ENCODE measurements around the gene HES2.
"Not testable (repeated sequence)": the region's sequence is repeated elsewhere in the genome, so short reads cannot be mapped to it uniquely, and the experiment has no call there.

Gene HES2

DNA sequence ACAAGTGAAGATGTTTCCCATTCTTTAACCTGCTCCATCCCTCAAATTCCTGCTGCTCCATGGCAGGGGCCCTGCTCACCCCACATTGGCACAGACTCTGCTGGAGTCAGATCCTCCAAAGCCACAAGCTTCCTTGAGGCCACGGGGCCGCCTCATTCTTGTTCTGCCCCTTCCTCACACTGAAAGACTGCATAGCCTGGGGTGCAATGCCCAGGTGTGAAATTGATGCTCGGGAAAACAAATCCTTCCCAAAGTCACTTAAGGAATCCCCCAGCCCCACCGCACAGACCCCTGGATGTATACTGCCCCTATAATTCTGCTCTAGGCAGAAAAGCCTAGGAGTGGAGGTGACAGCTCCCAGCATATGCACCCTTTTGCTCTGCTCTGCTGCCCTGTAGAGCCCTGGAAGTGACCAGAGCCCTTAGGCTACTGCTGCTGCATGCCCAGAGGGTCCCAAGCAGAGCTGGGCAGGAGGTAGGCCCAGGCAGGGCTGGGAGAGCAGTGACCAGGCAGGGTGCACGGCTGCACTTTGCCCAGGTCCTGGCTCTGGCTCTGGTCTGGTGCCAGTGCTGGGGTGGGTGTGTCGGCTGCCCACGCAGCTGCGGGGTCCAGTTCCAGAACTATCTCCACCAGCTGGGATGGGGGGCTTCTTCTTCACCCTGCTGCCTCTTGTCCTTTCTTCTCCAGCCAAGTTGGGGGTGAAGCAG, 1.6 kb downstream of the HES2 start:
- DNase-seq (ENCODE audit: low spot score) = no peak

DNA sequence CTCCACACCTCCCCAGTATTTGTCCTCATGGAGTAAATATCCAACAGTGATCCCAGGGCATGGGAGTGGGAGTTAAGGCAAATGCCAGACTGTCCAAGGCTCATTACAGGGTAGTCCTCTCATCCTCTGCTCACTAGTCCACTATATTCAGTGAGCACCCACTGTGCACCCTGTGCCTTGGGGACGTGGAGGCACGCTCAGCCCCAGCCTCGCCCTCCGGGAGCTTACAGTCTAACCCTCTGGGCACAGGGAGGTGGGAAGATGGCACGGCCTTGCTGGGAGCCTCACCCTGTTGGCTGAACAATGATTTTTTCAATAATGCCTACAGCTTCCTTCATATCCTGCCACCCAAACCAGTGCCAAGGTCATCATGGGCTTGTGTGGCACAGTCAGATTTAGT, 2.8 kb downstream of the HES2 start:
- no peak for DNase-seq (ENCODE audit: low spot score)

DNA sequence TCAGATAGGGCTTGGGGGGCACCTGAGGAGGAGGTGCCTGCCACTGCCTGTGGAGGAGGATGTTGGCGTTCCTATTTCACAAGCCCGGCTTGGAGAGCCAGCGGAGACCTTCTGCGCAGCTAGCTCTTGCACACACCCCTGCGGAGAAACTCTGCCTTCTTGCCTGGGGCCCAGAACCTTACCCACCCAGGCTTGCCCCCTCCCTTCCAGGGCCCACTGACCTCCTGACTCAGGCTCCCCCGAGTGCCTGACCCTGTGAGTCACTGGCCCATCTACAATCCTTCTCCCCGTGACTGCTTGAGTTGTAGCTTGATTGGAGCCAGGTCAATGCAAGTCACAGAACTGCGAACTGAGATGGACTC, 3.4 kb downstream of the HES2 start:
- no peak for DNase-seq (ENCODE audit: low spot score)

DNA sequence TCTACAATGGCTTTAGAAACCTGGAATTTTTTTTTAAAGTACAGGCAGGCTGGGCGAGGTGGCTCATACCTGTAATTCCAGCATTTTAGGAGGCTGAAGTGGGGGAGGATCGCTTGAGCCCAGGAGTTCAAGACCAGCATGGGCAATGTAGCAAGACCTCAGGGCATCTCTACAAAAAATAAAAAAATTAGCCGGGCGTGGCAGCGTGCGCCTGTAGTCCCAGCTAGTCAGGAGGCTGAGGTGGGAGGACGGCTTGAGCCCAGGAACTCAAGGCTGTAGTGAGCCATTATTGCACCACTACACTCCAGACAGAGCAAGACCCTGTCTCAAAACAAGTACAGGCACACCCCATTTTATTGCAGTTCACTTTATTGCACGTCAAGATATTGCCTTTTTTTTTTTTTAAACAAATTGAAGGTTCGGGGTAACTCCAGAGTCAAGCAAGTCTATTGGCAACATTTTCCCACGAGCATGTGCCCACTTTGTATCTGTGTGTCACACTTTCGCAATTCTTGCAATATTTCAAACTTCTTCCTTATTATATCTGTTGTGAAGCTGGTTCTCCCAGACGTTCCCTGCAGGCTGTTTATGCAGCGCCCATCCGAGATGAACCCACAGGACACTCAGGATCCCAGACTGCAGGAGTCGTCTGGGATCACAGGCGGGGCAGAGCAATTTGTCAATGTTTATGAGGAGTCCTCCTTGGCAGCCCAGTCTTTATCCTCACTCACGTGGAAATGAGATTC, 4.7 kb downstream of the HES2 start:
- no peak for DNase-seq (ENCODE audit: low spot score)

DNA sequence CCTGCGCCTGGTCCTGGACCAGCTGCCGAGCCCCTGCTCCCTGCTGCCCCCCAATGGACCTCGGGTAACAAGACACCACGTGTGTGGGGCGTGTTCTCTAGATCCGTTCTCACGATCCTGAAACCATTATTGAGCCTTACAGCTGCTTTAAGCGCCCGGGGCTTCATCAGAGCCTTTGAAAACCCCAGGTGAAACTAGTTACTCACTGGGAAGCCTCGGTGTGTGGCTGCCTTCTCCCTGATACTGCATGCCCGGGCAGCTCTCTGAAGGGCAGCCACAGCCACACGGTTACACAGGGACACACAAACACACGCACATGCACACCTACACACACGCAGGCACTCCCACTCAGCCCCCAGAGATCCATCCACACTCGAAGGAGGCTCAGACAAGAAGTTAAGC, 5.3 kb downstream of the HES2 start:
- peak; percentile 75 for DNase-seq (ENCODE audit: low spot score)

DNA sequence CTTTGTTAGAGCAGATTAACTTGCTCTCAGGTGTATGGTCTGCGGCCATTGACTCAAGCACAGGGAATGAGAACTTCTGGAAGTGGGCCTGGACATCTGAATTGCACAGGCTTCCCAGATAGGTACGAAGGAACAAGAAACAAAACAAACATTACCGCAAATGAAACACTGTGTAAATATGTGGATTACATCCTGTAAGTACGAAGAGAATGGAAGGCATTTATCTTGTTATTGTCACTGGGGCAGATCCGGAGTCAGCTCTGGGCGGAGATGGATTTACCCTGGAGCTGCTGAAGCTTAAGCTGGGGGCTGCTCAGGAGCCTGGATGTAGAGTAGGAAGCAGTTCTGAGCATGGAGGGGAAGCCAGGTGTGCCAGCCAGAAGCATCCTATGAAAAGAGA, 6.8 kb downstream of the HES2 start:
- no peak for DNase-seq (ENCODE audit: low spot score)

DNA sequence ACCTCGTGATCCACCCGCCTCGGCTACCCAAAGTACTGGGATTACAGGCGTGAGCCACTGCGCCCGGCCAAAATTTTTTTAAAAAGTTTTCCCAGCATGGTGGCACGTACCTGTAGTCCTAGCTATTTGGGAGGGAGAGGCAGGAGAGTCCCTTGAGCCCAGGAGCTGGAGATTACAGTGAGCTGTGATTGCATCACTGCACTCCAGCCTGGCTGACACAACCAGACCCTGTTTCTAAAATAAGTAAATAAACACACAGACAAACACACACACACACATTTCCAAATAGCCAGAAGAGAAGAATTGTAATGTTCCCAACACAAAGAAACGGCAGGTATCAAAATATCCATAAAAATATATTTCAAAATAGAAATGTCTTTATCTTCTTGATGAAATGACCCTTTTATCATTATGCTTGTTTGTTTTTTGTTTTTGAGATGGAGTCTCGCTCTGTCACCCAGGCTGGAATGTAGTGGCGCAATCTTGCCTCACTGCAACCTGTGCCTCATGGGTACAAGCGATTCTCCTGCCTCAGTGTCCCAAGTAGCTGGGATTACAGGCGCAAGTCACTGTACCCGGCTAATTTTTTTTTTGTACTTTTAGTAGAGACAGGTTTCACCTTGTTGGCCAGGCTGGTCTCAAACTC, 9.3 kb downstream of the HES2 start:
- DNase-seq (ENCODE audit: low spot score) = no peak

DNA sequence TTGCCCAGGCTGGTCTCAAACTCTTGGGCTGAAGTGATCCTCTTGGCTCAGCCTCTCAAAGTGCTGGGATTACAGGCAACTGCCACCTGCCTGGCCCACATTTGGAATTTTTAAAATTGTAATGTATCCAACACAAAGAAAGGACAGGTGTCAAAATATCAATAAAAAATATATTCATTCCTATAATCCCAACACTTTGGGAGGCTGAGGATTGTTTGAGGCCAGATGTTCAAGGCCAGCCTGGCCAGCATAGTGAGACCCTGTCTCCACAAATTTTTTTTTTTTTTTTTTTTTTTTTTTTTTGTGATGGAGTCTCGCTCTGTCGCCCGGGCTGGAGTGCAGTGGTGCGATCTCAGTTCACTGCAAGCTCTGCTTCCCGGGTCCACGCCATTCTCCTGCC, 10.0 kb downstream of the HES2 start:
- no peak for DNase-seq (ENCODE audit: low spot score)

DNA sequence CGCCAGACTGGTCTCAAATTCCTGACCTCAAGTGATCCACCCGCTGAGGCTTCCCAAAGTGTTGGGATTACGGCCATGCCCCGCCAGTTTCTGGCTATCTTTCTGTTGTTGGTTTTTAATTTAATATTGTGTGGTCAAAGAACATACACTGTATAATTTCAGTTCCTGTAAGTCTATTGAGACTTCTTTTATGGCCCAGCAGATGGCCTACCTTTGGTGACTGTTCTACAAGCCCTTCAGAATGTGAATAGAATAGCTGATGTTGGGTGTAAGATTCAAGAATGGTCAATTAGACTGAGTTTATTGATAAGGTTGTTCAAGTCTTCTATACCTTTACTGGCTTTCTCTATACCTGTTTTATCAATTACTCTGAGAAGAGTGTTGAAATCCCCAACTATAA, 10.7 kb downstream of the HES2 start:
- no peak for DNase-seq (ENCODE audit: low spot score)

DNA sequence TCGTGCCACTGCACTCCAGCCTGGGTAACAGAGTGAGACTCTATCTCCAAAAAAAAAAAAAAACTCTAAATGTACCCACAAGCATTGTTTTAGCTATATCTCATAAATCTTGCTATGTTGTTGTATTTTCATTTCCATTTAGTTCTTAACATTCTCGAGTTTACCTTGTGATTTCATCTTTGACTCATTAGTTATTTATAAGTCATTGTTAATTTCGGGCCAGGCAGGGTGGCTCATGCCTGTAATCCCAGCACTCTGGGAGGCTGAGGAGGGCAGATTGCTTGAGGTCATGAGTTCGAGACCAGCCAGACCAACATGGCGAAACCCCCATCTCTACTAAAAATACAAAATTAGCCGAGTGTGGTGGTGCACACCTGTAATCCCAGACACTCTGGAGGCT, 11.7 kb downstream of the HES2 start:
- DNase-seq (ENCODE audit: low spot score) = no peak

DNA sequence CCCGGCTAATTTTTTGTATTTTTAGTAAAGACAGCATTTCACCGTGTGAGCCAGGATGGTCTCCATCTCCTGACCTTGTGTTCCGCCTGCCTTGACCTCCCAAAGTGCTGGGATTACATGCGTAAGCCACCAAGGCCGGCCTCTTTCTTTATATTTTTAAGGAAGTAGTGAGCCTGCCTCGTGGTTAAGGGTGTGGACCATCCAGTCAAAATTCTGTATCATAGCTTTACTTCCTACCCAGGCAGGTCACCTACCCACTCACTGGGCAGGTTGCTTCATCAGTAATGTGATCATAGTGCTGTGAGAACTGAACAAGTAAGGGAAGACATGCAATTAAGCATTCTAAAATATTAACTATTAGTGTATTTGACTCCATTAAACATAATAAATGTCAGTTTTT, 18.0 kb downstream of the HES2 start:
- no peak for DNase-seq (ENCODE audit: low spot score)

DNA sequence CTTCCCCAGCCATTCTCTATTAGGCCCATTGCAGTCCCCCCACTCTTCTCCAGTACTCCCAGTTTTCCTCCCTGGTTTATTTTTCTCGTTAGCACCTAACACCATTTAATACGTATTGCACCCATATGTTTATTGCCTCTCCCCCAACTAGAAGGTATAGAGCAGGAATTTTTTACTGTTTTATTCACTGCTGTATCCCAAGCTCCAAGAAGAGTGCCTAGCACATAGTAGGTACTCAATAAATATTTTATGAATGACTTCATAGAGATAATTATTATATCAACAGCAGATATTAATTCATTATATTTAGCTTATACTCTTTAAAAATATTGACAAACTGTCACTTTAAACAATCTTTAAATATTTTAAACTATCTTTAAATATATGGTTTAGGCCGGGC, 20.4 kb downstream of the HES2 start:
- DNase-seq (ENCODE audit: low spot score) = no peak

DNA sequence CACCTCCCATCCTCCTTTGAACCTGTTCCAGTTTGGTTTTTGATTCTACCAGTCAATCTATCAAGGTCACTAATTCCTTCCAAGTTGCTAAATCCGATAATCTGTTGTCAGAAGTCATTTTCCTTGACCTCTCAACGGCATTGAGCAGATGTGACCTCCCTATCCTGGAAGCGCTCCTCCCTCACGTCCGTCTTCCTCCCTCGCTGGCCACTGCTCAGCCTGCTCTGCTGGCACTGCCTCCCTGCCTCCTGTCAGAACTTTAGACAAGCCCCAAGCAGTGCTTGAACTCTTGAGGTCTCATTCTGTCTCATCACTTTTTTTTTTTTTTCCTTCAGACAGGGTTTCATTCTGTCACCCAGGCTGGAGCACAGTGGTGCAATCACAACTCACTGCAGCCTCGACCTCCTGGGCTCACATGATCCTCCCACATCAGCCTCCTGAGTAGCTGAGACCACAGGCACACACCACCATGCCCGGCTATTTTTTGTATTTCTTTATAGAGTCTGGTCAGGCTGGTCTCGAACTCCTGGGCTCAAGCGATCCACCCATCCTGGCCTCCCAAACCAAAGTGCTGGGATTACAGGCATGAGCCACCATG, 21.8 kb downstream of the HES2 start:
- DNase-seq (ENCODE audit: low spot score) = no peak

DNA sequence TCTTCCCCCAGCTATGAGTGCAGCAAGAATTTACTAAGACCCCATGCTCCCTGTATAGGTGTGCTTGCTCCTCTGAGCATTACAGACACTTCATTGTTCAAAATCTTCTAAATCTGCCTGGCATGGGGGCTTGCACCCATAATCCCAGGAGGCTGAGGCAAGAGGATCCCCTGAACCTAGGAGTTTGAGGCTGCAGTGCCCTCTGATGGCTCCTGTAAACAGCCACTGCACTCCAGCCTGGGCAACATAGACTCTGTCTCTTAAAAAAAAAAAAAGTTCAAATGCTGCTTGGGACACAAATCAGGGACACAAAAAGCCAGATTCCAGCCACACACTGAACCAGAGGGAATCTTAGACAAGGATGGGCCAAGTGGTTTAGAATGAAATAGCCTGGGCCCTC, 22.7 kb downstream of the HES2 start:
- no peak for DNase-seq (ENCODE audit: low spot score)

DNA sequence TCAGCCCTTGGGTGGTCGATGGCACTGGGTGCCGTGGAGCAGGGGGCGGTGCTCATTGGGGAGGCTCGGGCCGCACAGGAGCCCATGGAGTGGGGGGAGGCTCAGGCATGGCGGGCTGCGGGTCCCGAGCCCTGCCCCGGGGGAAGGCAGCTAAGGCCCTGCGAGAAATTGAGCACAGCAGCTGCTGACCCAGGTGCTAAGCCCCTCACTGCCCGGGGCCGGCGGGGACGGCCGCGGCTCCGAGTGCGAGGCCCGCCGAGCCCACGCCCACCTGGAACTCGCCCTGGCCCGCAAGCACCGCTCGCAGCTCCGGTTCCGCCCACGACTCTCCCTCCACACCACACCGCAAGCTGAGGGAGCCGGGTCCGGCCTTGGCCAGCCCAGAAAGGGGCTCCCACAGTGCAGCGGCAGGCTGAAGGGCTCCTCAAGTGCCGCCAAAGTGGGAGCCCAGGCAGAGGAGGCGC, 23.9 kb downstream of the HES2 start:
- not testable (repeated sequence) for DNase-seq (ENCODE audit: low spot score)

DNA sequence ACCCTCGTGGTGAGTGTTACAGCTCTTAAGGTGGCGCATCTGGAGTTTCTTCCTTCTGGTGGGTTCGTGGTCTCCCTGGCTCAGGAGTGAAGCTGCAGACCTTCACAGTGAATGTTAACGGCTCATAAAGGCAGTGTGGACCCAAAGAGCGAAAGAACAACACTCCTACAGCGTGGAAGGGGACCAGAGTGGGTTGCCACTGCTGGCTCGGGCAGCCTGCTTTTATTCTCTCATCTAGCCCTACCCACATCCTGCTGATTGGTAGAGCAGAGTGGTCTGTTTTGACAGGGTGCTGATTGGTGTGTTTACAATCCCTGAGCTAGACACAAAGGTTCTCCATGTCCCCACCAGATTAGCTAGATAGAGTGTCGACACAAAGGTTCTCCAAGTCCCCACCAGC, 24.6 kb downstream of the HES2 start:
- not testable (repeated sequence) for DNase-seq (ENCODE audit: low spot score)

DNA sequence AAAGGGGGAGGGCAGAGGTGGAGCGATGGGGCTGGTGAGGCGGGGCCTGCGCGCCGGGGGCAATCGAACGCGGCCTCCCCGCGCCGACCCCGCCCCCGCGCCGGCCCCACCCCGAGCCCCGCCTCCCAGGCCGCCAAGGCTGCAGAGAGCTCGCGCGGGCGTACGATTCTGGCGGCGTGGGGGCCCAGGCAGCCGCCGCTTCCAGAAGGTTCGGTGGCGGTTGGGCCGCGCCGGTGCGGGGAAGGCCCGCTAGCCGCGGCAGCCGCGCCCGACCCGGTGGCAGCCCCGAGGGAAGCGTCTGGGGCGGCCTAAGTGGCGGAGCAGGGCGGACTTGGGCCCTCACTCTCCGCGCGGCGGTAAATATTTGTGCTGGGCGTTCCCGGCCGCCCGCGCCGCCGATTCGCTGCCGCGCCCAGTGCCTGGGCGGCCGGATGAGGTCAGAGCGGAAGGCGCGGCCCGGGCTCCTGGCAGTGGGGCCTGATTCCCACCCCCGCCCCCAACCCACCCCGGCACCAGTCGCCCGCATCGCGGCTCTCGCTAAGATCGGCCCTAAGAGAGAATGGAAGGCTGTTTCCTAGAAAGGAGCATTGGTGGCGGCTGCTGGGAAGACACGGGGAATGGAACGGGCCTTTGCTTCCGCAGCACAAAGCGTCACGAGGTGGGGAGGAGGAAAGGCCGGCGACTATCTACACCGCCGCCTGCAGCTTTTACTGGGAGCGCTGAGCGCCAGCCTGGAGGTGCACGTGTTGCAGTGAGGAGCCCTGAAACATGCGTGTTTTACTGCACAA, 26.1 kb downstream of the HES2 start, which contains the start of gene ACOT7:
Gene ACOT7, minus strand, starts transcription at position 368 of the 788 bp plus-strand sequence. CDS start 368 bp downstream, outside the sequence.
- peak; percentile 88 for DNase-seq (ENCODE audit: low spot score)

DNA sequence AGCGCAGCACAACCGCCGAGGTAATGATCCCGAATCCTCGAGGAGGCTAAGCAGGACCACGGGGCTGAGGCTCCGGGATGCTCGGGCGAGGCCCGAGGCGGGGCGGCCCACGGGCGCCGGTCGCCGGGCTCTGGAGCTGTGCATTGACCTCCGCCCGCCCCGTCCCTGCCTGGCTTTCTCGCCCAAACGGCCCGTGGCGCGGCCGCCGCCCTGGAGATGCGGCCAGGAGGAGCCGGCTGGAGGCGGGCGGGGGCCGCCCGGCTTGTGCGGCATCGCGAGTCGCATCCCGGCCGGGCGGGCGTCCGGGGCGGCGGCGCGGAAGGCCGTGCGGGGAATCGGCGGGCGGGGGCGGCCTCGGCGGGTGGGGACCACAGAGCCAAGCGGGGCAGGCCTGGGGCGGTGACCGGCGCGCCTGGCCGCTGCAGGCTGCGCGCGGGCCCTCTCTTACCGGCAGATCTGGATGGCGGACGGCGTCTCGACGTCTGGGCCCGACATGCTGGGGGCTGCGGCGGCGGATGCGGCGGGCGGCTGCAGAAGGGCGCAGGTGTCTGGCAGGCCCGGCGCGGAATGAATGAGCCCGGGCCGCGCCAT, 26.8 kb downstream of the HES2 start:
- DNase-seq (ENCODE audit: low spot score) = no peak

DNA sequence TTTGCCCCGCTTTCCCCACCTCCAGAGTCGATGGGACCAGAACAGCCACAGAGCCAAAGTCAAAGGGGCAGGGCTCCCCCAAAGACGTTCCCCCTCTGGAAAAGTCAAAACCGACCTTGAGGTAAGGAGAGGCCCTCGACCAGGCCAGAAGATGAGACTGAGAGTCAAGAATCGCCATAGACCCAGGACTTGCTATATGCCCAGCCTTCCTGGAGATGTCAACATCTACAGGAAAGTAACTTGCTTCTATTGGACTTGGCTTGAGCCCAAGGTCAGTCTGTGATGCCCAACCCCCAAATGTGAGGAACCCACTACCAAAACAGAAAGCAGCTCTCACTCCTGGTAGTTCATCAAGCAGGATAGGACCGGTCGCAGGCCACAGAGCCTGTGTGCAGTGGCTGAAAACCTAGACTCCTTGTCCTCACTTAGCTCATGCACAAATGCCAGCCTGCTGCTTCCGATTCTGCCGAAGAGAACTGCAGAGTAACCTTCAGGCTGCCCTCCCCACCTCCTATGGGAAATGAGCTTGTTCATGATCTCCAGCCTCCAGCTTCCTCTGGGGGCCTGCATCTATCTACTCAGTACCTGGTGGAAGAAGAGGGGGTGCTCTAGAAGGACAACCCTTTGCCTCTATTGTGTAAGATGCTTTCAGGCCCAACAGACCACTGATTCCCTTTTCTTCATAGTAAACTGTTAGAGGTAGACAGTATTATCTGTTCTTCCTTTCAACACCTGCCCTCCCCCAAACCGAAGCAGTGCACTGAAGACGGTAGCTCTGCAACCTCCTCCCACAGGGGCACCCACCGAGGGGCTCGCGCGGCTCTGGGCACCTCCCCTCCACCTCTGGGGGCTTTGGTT, 27.5 kb downstream of the HES2 start:
- DNase-seq (ENCODE audit: low spot score) = no peak

DNA sequence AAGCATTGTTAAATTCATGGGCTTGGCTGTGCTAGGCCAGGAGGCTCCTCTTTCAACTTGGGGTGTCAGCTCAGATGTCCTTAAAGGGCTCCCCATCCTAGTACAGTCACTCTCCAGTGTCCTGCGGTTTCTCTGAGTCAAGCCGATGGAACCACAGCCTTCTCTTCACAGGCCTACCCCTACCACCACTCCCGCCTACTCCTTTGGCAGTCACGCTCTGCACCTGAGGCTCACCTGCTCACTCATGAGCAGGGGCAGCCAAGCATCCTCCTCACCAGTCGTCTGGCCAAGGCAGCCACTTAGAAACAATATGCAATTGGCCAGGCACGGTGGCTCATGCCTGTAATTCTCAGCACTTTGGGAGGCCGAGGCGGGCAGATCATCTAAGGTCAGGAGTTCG, 29.7 kb downstream of the HES2 start:
- DNase-seq (ENCODE audit: low spot score) = no peak

Data from HuH-7 (cell line).